HT1080 (cell line): ENCODE results near the gene UBE2J2. TPM values are rescaled to one million over a fixed set of nuclear protein-coding genes. Genes with fewer than 3 reads are reported as not detected.

Source experiments
- DNase-seq: peaks from one replicate; pipeline ENCODE4 v3.0.0-alpha.2; 2015; ENCODE audit warnings: low read depth
- total RNA-seq: library from RNA; depleted of rRNA; stranded (reverse); fragments of >200 nt; shearing (Covaris generic); gene quantifications from 2 replicates; pipeline ENCODE4 v1.2.3, GENCODE V29; 2014

The UBE2J2 gene
- total RNA-seq, 1 experiment from 2014 or later, result 139 TPM

GRCh38 chr1:1229770-1230169 is 43.9 kb downstream of the UBE2J2 start:
- DNase-seq, result no peak

- no peak for DNase-seq
Observed at GRCh38 chr1:1228596-1229321, 44.9 kb downstream of the UBE2J2 start.

GRCh38 chr1:1228187-1228586 is 45.5 kb downstream of the UBE2J2 start:
- no peak for DNase-seq

- no peak for DNase-seq
Observed at GRCh38 chr1:1227386-1227785, 46.3 kb downstream of the UBE2J2 start.

GRCh38 chr1:1226566-1227362 is 46.9 kb downstream of the UBE2J2 start:
- no peak for DNase-seq

- DNase-seq, result no peak
Observed at GRCh38 chr1:1225913-1226312, 47.7 kb downstream of the UBE2J2 start.

- DNase-seq, result no peak
Observed at GRCh38 chr1:1225238-1225845, 48.3 kb downstream of the UBE2J2 start.

GRCh38 chr1:1223891-1224290 is 49.8 kb downstream of the UBE2J2 start:
- no peak for DNase-seq

GRCh38 chr1:1223321-1223720 is 50.3 kb downstream of the UBE2J2 start:
- no peak for DNase-seq

- no peak for DNase-seq
Observed at GRCh38 chr1:1222575-1223225, 51.0 kb downstream of the UBE2J2 start.

- no peak for DNase-seq
Observed at GRCh38 chr1:1221887-1222574, 51.6 kb downstream of the UBE2J2 start.

GRCh38 chr1:1220197-1220596 is 53.5 kb downstream of the UBE2J2 start:
- no peak for DNase-seq

- no peak for DNase-seq
Observed at GRCh38 chr1:1219341-1219740, 54.3 kb downstream of the UBE2J2 start.

- no peak for DNase-seq
Observed at GRCh38 chr1:1218524-1219200, 55.0 kb downstream of the UBE2J2 start.

GRCh38 chr1:1217621-1218523 is 55.8 kb downstream of the UBE2J2 start:
- peak; percentile 19 for DNase-seq

- no peak for DNase-seq
Observed at GRCh38 chr1:1216770-1217620, 56.7 kb downstream of the UBE2J2 start.

- DNase-seq, result no peak
Observed at GRCh38 chr1:1215881-1216605, 57.6 kb downstream of the UBE2J2 start.
